Neuronal stem cell (in vitro differentiated cells): Measurements from ENCODE around the gene ZFYVE28.

Experiments used
- DNase-seq: peaks from one replicate; pipeline ENCODE4 v3.0.0-alpha.2; 2013; ENCODE audit warnings: low spot score
- H2AFZ ChIP-seq: one replicate; pipeline ENCODE4 v1.6.1; 2013; ENCODE audit warnings: mild to moderate bottlenecking, low read length, inconsistent platforms
- H2AK5ac ChIP-seq: 2 replicates; pipeline ENCODE4 v1.6.1; 2013; ENCODE audit warnings: low read depth, mild to moderate bottlenecking, inconsistent platforms, low read length, moderate library complexity, mixed read lengths
- H2BK120ac ChIP-seq: 2 replicates; pipeline ENCODE4 v1.6.1; 2013; ENCODE audit warnings: low read depth, mild to moderate bottlenecking, inconsistent platforms, low read length, moderate library complexity, mixed read lengths
- H2BK12ac ChIP-seq: one replicate; pipeline ENCODE4 v1.6.1; 2013; ENCODE audit warnings: low read length, inconsistent platforms
- H2BK15ac ChIP-seq: 2 replicates; pipeline ENCODE4 v1.6.1; 2013; ENCODE audit warnings: mild to moderate bottlenecking, low read length, inconsistent platforms, mixed read lengths
- H2BK5ac ChIP-seq: one replicate; pipeline ENCODE4 v1.6.1; 2013; ENCODE audit warnings: inconsistent platforms, mild to moderate bottlenecking, low read length, moderate library complexity
- H3K14ac ChIP-seq: one replicate; pipeline ENCODE4 v1.6.1; 2013; ENCODE audit warnings: low read length, inconsistent platforms
- H3K18ac ChIP-seq: 2 replicates; pipeline ENCODE4 v1.6.1; 2013; ENCODE audit warnings: low read length, inconsistent platforms
- H3K23ac ChIP-seq: 2 replicates; pipeline ENCODE4 v1.6.1; 2013; ENCODE audit warnings: low read depth, mild to moderate bottlenecking, mixed read lengths, low read length, inconsistent platforms; ENCODE audit not compliant: poor library complexity
- H3K27ac ChIP-seq: replicated peaks from 3 replicates; pipeline ENCODE4 v1.5.1; 2013; ENCODE audit warnings: low read length, inconsistent platforms
- H3K27me3 ChIP-seq, 3 experiments: 2 replicates each; pipeline ENCODE4 v1.6.1; 2013; ENCODE audit warnings: low read length in 3 of 3, mild to moderate bottlenecking in 2 of 3, inconsistent platforms in 1 of 3, low read depth in 1 of 3, mixed read lengths in 1 of 3, moderate library complexity in 1 of 3; ENCODE audit not compliant: control insufficient read depth in 3 of 3, insufficient read depth in 3 of 3
- H3K36me3 ChIP-seq, 2 donors: replicated peaks in 1 of 2; 2 replicates each; pipeline ENCODE4 v1.6.1; 2013; ENCODE audit warnings: low read length in 2 of 2; ENCODE audit not compliant: control insufficient read depth in 2 of 2, insufficient read depth in 2 of 2
- H3K4ac ChIP-seq: 2 replicates; pipeline ENCODE4 v1.6.1; 2013; ENCODE audit warnings: inconsistent platforms, mild to moderate bottlenecking, low read length, moderate library complexity
- H3K4me1 ChIP-seq, 2 donors: 1 replicate in 1 of 2; 2 replicates in 1 of 2; pipeline ENCODE4 v1.6.1; 2013; ENCODE audit warnings: low read length in 2 of 2, low read depth in 1 of 2; ENCODE audit not compliant: control insufficient read depth in 2 of 2, insufficient read depth in 1 of 2
- H3K4me2 ChIP-seq: one replicate; pipeline ENCODE4 v1.6.1; 2013; ENCODE audit warnings: mild to moderate bottlenecking, low read length, inconsistent platforms; ENCODE audit not compliant: insufficient read depth, poor library complexity, severe bottlenecking
- H3K4me3 ChIP-seq, 2 donors: 2 replicates each; pipeline ENCODE4 v1.5.1; 2013; ENCODE audit warnings: low read length in 2 of 2, mild to moderate bottlenecking in 2 of 2, inconsistent platforms in 1 of 2, moderate library complexity in 1 of 2
- H3K79me1 ChIP-seq: one replicate; pipeline ENCODE4 v1.6.1; 2013; ENCODE audit warnings: low read depth, mild to moderate bottlenecking, inconsistent platforms, low read length, moderate library complexity
- H3K9ac ChIP-seq: one replicate; pipeline ENCODE4 v1.6.1; 2013; ENCODE audit warnings: mild to moderate bottlenecking, low read depth, low read length, inconsistent platforms; ENCODE audit not compliant: poor library complexity
- H3K9me3 ChIP-seq, 2 donors: replicated peaks in 1 of 2; 2 replicates each; pipeline versions ENCODE3 to v1.6.1; 2013; ENCODE audit warnings: low read length in 2 of 2, mild to moderate bottlenecking in 2 of 2, inconsistent platforms in 1 of 2, low read depth in 1 of 2, mixed read lengths in 1 of 2, moderate library complexity in 1 of 2; ENCODE audit not compliant: control insufficient read depth in 2 of 2, insufficient read depth in 1 of 2
- H4K8ac ChIP-seq: one replicate; pipeline ENCODE4 v1.6.1; 2013; ENCODE audit warnings: low read depth, mild to moderate bottlenecking, inconsistent platforms, low read length, moderate library complexity
- H4K91ac ChIP-seq: one replicate; pipeline ENCODE4 v1.6.1; 2013; ENCODE audit warnings: low read length, low read depth, mild to moderate bottlenecking, inconsistent platforms; ENCODE audit not compliant: poor library complexity
- WGBS, 2 donors: extraction: QIAGEN DNeasy Blood & Tissue Kit; methylation state at CpG; one replicate each; pipeline ENCODE4 v1.1.7; 2013; ENCODE audit warnings: missing lambda C conversion rate in 2 of 2, mixed read lengths in 1 of 2; ENCODE audit not compliant: insufficient read length in 2 of 2, insufficient replicate concordance in 1 of 2; ENCODE audit errors: extremely low coverage in 2 of 2; 5-methylcytosine and 5-hydroxymethylcytosine counted together

ZFYVE28 gene

DNA sequence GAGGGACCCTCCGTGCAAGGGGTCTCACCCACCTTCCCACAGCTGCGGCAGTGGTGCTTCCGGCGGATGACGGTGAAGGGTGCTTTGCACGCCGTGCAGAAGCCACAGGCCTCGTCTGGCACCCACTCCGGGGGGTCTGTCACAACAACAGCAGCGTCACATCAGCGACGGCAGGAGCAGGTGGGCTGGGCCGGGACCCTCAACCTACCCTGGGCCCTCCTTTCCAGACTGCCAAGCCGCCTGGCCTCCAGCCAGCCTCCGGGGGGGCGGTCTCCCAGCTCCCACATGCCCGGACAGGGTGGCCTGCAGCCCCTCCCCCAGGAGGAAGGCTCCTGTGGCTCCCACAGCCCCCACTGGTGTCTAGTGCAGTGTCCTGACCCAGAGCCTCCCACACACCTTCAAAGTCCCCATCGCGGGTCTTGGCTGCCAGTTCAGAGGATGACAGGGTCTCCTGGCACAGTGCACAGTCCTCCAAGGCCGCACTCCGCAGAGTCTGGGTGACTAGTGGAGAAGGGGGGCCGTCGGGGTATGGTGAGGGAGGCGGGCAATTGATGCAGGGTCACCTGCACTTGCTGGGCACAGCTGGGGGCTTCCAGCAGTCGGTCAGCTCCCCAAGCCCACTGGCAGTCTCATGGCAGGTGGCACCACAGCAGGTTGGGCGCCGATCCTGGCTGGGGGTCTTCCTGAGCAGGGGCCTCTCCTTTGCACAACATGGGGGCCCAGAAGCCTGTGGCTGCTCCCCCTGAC, 147.0 kb downstream of the ZFYVE28 start:
- Histone ChIP-seq H3K23ac (peak overlapping the region; percentile 40), H3K4me2 (no peak overlapping the region), H2BK120ac (peak overlapping the region; percentile 30), H3K27me3 (peaks cover 0 to 55% (median 0%) of the 10 kb centered on the region in 3 experiments), H2BK5ac (no peak overlapping the region), H4K8ac (no peak overlapping the region), H3K27ac (no peak overlapping the region), H3K4me1 (peaks cover 0 to 6% of the 10 kb centered on the region in 2 donors), H2BK12ac (no peak overlapping the region), H3K79me1 (no peaks in the 10 kb centered on the region), H3K4me3 (no peak overlapping the region), H3K4ac (no peak overlapping the region), H3K36me3 (no peaks in the 10 kb centered on the region), H3K9me3 (peaks cover 0 to 1% of the 10 kb centered on the region in 2 donors), H2AFZ (no peak overlapping the region), H2AK5ac (peak overlapping the region; percentile 77), H2BK15ac (no peak overlapping the region), H4K91ac (no peak overlapping the region), H3K9ac (peak overlapping the region; percentile 40), H3K18ac (peak overlapping the region; percentile 64), H3K14ac (peak overlapping the region; percentile 82)
- no CpG with 5 or more reads among the region's 27 CpGs for WGBS, 2 donors
- DNase-seq: no peak

DNA sequence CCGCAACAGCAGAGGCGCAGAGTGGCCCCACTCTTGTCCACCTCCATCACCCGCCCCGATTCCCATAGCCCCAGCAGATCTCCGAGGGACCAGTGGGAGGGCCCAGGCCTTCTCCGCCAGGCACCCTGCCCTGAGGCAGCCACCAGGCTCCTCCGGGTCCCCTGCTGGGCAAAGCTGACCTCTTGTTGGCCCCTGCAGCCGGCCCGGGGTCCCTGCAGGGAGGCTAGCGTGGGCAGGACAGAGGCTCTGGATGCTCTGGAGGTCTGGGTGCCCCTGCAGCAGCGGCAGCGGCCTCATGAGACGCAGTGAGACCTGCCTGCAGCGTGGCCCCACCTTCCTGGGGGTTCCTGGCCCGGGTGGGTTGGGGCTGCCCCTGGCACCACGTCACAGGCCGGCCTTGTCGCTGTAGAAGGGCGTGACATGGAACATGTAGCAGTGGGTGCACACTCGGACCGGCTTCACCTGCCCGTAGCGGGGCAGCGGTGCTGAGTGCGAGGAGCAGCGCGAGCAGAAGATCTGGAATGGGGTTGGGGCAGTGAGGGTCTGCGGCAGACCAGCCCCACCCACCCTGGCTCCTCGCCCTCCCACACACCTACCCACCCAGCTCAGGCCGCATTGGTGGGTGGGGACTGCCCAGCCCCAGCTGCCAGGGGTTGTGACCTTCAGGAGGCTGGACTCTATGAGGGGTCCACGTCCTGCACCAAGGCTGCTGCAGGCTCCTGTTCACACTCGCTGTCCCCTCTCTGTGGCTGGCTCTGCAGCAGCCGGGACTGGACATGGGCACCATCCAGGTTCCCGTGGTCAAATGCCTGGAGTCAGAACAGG, 147.9 kb downstream of the ZFYVE28 start:
- no peaks in the 10 kb centered on the region for H3K36me3 ChIP-seq
- no peak overlapping the region for H2BK12ac ChIP-seq
- peak overlapping the region; percentile 70 for H3K18ac ChIP-seq
- H3K14ac ChIP-seq: peak overlapping the region; percentile 71
- peaks cover 0 to 6% of the 10 kb centered on the region in 2 donors for H3K4me1 ChIP-seq
- no peaks in the 10 kb centered on the region for H3K79me1 ChIP-seq
- H4K91ac ChIP-seq: no peak overlapping the region
- peaks cover 0 to 60% (median 0%) of the 10 kb centered on the region in 3 experiments for H3K27me3 ChIP-seq
- DNase-seq: no peak
- H3K9me3 ChIP-seq: no peaks in the 10 kb centered on the region
- peak overlapping the region; percentile 70 for H3K9ac ChIP-seq
- no CpG with 5 or more reads among the region's 34 CpGs for WGBS, 2 donors
- no peak overlapping the region for H3K4me3 ChIP-seq
- H2BK120ac ChIP-seq: peak overlapping the region; percentile 30
- peak overlapping the region; percentile 77 for H2AK5ac ChIP-seq
- H4K8ac ChIP-seq: no peak overlapping the region
- peak overlapping the region; percentile 80 for H3K23ac ChIP-seq
- peak overlapping the region; percentile 75 for H2BK15ac ChIP-seq
- H2BK5ac ChIP-seq: peak overlapping the region; percentile 75
- no peak overlapping the region for H3K4ac ChIP-seq
- H2AFZ ChIP-seq: no peak overlapping the region
- no peak overlapping the region for H3K4me2 ChIP-seq
- no peak overlapping the region for H3K27ac ChIP-seq

DNA sequence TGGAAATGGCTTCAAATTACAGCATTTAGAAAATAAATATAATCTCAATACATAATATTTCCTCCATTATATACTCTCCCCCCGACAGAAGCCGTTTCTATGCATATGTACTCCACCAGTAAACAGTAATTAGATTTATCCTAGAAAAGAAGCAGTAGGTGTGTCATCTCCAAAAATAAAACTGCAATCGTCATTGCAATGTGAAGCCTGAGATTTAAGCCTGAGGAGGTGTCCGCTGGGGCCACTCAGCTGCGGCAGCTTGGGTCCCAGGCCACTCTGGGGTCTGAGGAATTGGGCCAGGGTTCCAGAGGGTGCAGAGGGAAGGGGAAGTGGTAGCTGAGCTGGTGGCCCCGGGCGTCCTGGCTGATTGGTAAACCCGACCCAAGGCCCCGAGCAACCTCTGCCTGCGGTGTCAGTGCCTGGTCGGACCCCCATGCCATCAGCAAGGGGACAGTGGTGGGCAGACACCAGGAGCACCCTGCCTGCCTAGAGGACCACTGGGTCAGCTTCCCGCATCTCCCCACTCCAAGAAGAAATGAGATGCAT, 148.8 kb downstream of the ZFYVE28 start:
- H3K79me1 ChIP-seq: no peaks in the 10 kb centered on the region
- peak overlapping the region; percentile 75 for H2BK5ac ChIP-seq
- H3K4ac ChIP-seq: no peak overlapping the region
- no peak overlapping the region for H3K4me3 ChIP-seq
- DNase-seq: no peak
- H2BK12ac ChIP-seq: no peak overlapping the region
- no peak overlapping the region for H3K4me2 ChIP-seq
- no peak overlapping the region for H3K23ac ChIP-seq
- no peaks in the 10 kb centered on the region for H3K9me3 ChIP-seq
- no CpG with 5 or more reads among the region's 12 CpGs for WGBS, 2 donors
- no peak overlapping the region for H3K14ac ChIP-seq
- H3K9ac ChIP-seq: no peak overlapping the region
- H3K36me3 ChIP-seq: no peaks in the 10 kb centered on the region
- H2BK120ac ChIP-seq: no peak overlapping the region
- H3K27me3 ChIP-seq: peaks cover 0 to 69% (median 0%) of the 10 kb centered on the region in 3 experiments
- H3K27ac ChIP-seq: no peak overlapping the region
- no peak overlapping the region for H2BK15ac ChIP-seq
- H2AFZ ChIP-seq: no peak overlapping the region
- H3K18ac ChIP-seq: peak overlapping the region; percentile 59
- H4K8ac ChIP-seq: no peak overlapping the region
- peak overlapping the region; percentile 32 for H2AK5ac ChIP-seq
- H3K4me1 ChIP-seq: peaks cover 0 to 6% of the 10 kb centered on the region in 2 donors
- H4K91ac ChIP-seq: no peak overlapping the region

DNA sequence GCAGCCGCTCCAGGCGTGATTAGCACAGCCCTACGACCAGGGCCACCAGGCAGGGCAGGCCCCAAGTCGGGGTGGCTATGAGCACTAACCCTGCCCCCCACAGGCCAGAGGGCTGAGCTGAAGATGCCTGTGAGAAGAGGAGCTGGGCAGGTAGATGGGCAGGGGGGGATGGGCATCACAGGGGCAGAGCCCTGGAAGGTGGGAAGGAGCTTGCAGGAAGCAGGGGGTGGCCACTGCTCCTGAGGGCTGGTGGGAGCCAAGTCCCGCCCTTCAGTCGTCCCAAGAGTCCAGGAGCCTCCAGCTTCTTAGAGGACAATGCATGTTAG, 149.3 kb downstream of the ZFYVE28 start:
- Histone ChIP-seq H3K79me1 (no peaks in the 10 kb centered on the region), H2BK5ac (no peak overlapping the region), H2BK120ac (no peak overlapping the region), H3K4me2 (no peak overlapping the region), H3K36me3 (no peaks in the 10 kb centered on the region), H3K18ac (peak overlapping the region; percentile 88), H3K27me3 (peaks cover 0 to 71% (median 0%) of the 10 kb centered on the region in 3 experiments), H3K27ac (no peak overlapping the region), H3K14ac (no peak overlapping the region), H3K4me3 (no peak overlapping the region), H3K9me3 (no peaks in the 10 kb centered on the region), H3K9ac (no peak overlapping the region), H4K91ac (no peak overlapping the region), H3K4me1 (peaks cover 3 to 7% of the 10 kb centered on the region in 2 donors), H2AFZ (peak overlapping the region; percentile 61), H4K8ac (no peak overlapping the region), H3K4ac (peak overlapping the region; percentile 26), H2BK15ac (peak overlapping the region; percentile 62), H3K23ac (no peak overlapping the region), H2AK5ac (peak overlapping the region; percentile 92), H2BK12ac (no peak overlapping the region)
- no CpG with 5 or more reads among the region's 6 CpGs for WGBS, 2 donors
- no peak for DNase-seq
